ENCODE data around the gene ITFG2.

DNA sequence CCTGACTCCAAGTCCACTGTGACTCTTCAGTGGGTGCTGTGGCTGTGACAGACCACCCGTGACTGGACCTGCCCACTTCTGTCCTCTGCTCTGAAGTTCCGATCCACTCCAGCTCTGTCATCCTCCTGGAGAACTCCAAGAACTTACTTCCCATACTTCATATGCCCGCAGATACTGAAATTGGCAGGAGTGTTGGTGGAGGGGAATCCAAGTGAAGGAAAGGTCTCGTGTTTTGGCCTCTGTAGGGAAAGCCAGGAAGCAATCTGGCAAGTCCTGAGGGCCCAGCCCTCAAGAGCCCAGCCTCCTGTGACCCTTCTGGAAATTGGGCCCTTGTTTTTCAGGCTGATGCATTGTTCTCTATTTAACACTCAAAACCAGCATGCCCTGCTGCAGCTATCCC lies 40.1 kb upstream of the ITFG2 start:
- TF ChIP-seq POLR2A (IDR thresholded peaks at IDR 0.05; ENCODE audit: low read length) (no peak), GATA1 (IDR thresholded peaks at IDR 0.05; ENCODE audit: low read depth, low read length) (no peak)
